Liver (tissue), 3 donors: ENCODE data around the gene POLR2L.

Experiments
- CTCF ChIP-seq: fragments of 150-350 bp; IDR thresholded peaks from 2 replicates; pipeline ENCODE4 v1.5.1; 2017; ENCODE audit warnings: improper control_type of control experiment, low read depth, low read length; ENCODE audit not compliant: missing input control
- EGR1 ChIP-seq, 2 donors: IDR thresholded peaks; 2 replicates each; pipeline ENCODE4 v1.6.1; 2016 to 2018; ENCODE audit warnings: antibody characterized with exemption in 2 of 2, low read depth in 2 of 2
- FOXA1 ChIP-seq: IDR thresholded peaks from 2 replicates; pipeline ENCODE4 v1.6.1; 2016; ENCODE audit warnings: antibody characterized with exemption
- RAD21 ChIP-seq, 2 donors: IDR thresholded peaks; 2 replicates each; pipeline ENCODE4 v1.6.1; 2016; ENCODE audit warnings: antibody characterized with exemption in 2 of 2, mild to moderate bottlenecking in 2 of 2
- REST ChIP-seq: IDR thresholded peaks from 2 replicates; pipeline ENCODE4 v1.6.1; 2016; ENCODE audit warnings: antibody characterized with exemption, mild to moderate bottlenecking
- RXRA ChIP-seq, 2 donors: IDR thresholded peaks; 2 replicates each; pipeline ENCODE4 v1.6.1; 2017 to 2018; ENCODE audit warnings: antibody characterized with exemption in 2 of 2, mild to moderate bottlenecking in 1 of 2
- SP1 ChIP-seq: IDR thresholded peaks from 2 replicates; pipeline ENCODE4 v1.6.1; 2018; ENCODE audit warnings: antibody characterized with exemption, mild to moderate bottlenecking
- TAF1 ChIP-seq: conservative IDR thresholded peaks from 2 replicates; pipeline ENCODE4 v1.6.1; 2016; ENCODE audit warnings: antibody characterized with exemption, mild to moderate bottlenecking
- YY1 ChIP-seq: IDR thresholded peaks from 2 replicates; pipeline ENCODE4 v1.6.1; 2016; ENCODE audit warnings: antibody characterized with exemption, mild to moderate bottlenecking
- TF ChIP-seq, protein P1 (sequence below): IDR thresholded peaks from 2 replicates; pipeline ENCODE4 v1.6.1; 2016; ENCODE audit warnings: antibody characterized with exemption
- TF ChIP-seq, protein P2 (sequence below): IDR thresholded peaks from 2 replicates; pipeline ENCODE4 v1.6.1; 2016; ENCODE audit warnings: antibody characterized with exemption
- donor health status: healthy.
- donor health status: healthy.

GRCh38 chr11:824942-825341 is 17.4 kb downstream of the POLR2L start:
- TF ChIP-seq, protein P1, sequence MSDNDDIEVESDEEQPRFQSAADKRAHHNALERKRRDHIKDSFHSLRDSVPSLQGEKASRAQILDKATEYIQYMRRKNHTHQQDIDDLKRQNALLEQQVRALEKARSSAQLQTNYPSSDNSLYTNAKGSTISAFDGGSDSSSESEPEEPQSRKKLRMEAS = no peak
- TF ChIP-seq CTCF (no peak), EGR1 (IDR thresholded peaks at IDR 0.05; ENCODE audit: low read depth in 2 of 2) (no peak), YY1 (no peak), RAD21 (IDR thresholded peaks at IDR 0.05) (no peak), TAF1 (no peak), REST (no peak), RXRA (IDR thresholded peaks at IDR 0.05) (no peak), FOXA1 (no peak), SP1 (no peak)
- TF ChIP-seq, protein P2, sequence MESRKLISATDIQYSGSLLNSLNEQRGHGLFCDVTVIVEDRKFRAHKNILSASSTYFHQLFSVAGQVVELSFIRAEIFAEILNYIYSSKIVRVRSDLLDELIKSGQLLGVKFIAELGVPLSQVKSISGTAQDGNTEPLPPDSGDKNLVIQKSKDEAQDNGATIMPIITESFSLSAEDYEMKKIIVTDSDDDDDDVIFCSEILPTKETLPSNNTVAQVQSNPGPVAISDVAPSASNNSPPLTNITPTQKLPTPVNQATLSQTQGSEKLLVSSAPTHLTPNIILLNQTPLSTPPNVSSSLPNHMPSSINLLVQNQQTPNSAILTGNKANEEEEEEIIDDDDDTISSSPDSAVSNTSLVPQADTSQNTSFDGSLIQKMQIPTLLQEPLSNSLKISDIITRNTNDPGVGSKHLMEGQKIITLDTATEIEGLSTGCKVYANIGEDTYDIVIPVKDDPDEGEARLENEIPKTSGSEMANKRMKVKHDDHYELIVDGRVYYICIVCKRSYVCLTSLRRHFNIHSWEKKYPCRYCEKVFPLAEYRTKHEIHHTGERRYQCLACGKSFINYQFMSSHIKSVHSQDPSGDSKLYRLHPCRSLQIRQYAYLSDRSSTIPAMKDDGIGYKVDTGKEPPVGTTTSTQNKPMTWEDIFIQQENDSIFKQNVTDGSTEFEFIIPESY = no peak
